ENCODE results near the gene CST9L. TPM values are rescaled to one million over a fixed set of nuclear protein-coding genes. Genes with fewer than 3 reads are reported as not detected.
"Not testable (repeated sequence)": the region's sequence is repeated elsewhere in the genome, so short reads cannot be mapped to it uniquely, and the experiment has no call there.

The CST9L gene
- total RNA-seq, 1 donor from 2014 or later: not detected

- intact Hi-C loops (cut with micrococcal nuclease): no loop called here
Measured at GRCh38 chr20:23586735-23587525, 18.6 kb upstream of the CST9L start.

GRCh38 chr20:23585808-23586734 lies 17.8 kb upstream of the CST9L start:
- intact Hi-C loops (cut with micrococcal nuclease): no loop called here

- intact Hi-C loops (cut with micrococcal nuclease): no loop called here
Measured at GRCh38 chr20:23585449-23585807, 17.1 kb upstream of the CST9L start.

- intact Hi-C loops (cut with micrococcal nuclease): no loop called here
Measured at GRCh38 chr20:23584434-23585199, 16.3 kb upstream of the CST9L start.

GRCh38 chr20:23583526-23583925 lies 15.2 kb upstream of the CST9L start:
- intact Hi-C loops (cut with micrococcal nuclease): no loop called here

- intact Hi-C loops (cut with micrococcal nuclease): no loop called here
Measured at GRCh38 chr20:23582293-23582692, 14.0 kb upstream of the CST9L start.

GRCh38 chr20:23581833-23582232 lies 13.5 kb upstream of the CST9L start:
- intact Hi-C loops (cut with micrococcal nuclease): not testable (repeated sequence)

- intact Hi-C loops (cut with micrococcal nuclease): no loop called here
Measured at GRCh38 chr20:23574977-23575376, 6.7 kb upstream of the CST9L start.

GRCh38 chr20:23570178-23570760 lies 2.0 kb upstream of the CST9L start:
- intact Hi-C loops (cut with micrococcal nuclease): no loop called here

- intact Hi-C loops (cut with micrococcal nuclease): no loop called here
Measured at GRCh38 chr20:23569570-23569969, 1.3 kb upstream of the CST9L start.

GRCh38 chr20:23568971-23569330 lies 667 bp upstream of the CST9L start:
- intact Hi-C loops (cut with micrococcal nuclease): no loop called here

GRCh38 chr20:23566199-23566932 lies 1.9 kb downstream of the CST9L start:
- intact Hi-C loops (cut with micrococcal nuclease): no loop called here

GRCh38 chr20:23565503-23566045 lies 2.7 kb downstream of the CST9L start:
- intact Hi-C loops (cut with micrococcal nuclease): no loop called here

- intact Hi-C loops (cut with micrococcal nuclease): no loop called here
Measured at GRCh38 chr20:23564927-23565326, 3.4 kb downstream of the CST9L start.

GRCh38 chr20:23562721-23563342 lies 5.5 kb downstream of the CST9L start:
- intact Hi-C loops (cut with micrococcal nuclease): no loop called here

- intact Hi-C loops (cut with micrococcal nuclease): no loop called here
Measured at GRCh38 chr20:23554401-23554800, 13.9 kb downstream of the CST9L start.

GRCh38 chr20:23551786-23552185 lies 16.5 kb downstream of the CST9L start:
- intact Hi-C loops (cut with micrococcal nuclease): no loop called here

- intact Hi-C loops (cut with micrococcal nuclease): no loop called here
Measured at GRCh38 chr20:23551383-23551782, 16.9 kb downstream of the CST9L start.

GRCh38 chr20:23550227-23550626 lies 18.1 kb downstream of the CST9L start:
- intact Hi-C loops (cut with micrococcal nuclease): no loop called here

GRCh38 chr20:23548408-23548807 lies 19.9 kb downstream of the CST9L start:
- intact Hi-C loops (cut with micrococcal nuclease): no loop called here

Data from T-helper 2 cell treated with Interferon-gamma antibody and Interleukin-4, amounts not matched to agents 100 ng/mL and 5 ng/mL, for 36 hours (primary cell).